HUES6 (cell line): ENCODE results near the gene EDN3.

ENCODE experiments used
- H3K27ac ChIP-seq: 2 replicates; pipeline ENCODE4 v1.7.0; 2013; ENCODE audit warnings: low read depth, mild to moderate bottlenecking, low read length, inconsistent platforms
- H3K27me3 ChIP-seq: 2 replicates; pipeline ENCODE4 v1.6.1; 2013; ENCODE audit warnings: low read length; ENCODE audit not compliant: control insufficient read depth, insufficient read depth
- H3K36me3 ChIP-seq: 2 replicates; pipeline ENCODE4 v1.6.1; 2013; ENCODE audit warnings: low read length; ENCODE audit not compliant: control insufficient read depth, insufficient read depth
- H3K4me1 ChIP-seq: 2 replicates; pipeline ENCODE4 v1.6.1; 2013; ENCODE audit warnings: low read length; ENCODE audit not compliant: control insufficient read depth, insufficient read depth
- H3K4me3 ChIP-seq: 2 replicates; pipeline ENCODE4 v1.5.1; 2013; ENCODE audit warnings: low read depth, low read length
- H3K9ac ChIP-seq: one replicate; pipeline ENCODE4 v1.6.1; 2013; ENCODE audit warnings: mild to moderate bottlenecking, low read length
- H3K9me3 ChIP-seq: 2 replicates; pipeline ENCODE4 v1.6.1; 2013; ENCODE audit warnings: low read depth, low read length; ENCODE audit not compliant: control insufficient read depth, insufficient read depth

Gene EDN3

DNA sequence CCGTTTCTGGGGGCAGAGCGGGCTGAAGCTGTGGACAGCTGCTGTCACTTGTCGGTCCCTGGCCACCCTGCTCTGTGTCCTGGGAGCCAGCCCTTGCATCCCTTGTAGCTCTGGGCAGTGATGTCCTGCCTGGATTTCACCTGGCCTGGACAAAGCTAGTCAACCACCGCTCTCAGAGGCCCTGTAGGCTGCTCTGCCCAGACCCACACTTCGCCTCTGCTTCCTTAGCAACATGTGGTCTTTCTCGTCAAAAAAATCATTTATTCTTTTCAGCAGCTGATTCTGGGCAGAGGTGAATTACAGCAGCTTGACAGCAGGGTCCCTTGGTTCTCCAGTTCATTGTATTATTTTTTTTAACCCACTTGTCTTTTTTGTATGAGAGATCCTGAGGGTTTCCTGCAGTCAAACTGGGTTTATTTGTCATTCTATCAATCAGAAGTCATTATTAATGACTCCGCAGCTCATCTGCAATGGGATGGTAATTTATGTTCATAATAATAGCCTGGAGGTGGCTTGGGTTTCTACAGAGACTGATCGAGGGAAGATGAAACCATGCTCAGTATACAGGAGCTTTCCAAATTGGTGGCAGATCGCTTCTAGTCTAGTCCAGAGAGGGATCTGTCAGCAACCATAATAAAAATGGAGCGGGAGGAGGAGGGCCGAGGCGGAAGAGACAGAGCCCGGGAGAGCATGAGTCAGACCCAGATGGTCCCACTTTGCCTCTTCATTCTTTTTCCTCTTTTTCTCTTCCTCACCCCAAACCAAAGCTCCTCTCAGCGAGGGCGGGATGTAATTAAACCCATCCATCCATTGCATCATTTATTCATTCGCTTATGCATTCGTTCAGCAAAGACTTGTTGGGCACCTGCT, 22.4 kb downstream of the EDN3 start:
- 0 out of 2 replicates have a peak, but pooled peaks cover 5% of the 10 kb centered on the region for H3K4me1 ChIP-seq
- no peak overlapping the region for H3K4me3 ChIP-seq
- no peak overlapping the region for H3K27ac ChIP-seq
- no peaks in the 10 kb centered on the region for H3K36me3 ChIP-seq
- H3K9me3 ChIP-seq: no peaks in the 10 kb centered on the region
- no peak overlapping the region for H3K9ac ChIP-seq
- peaks cover 25% of the 10 kb centered on the region; the same call in 1 of the 2 replicates for H3K27me3 ChIP-seq

DNA sequence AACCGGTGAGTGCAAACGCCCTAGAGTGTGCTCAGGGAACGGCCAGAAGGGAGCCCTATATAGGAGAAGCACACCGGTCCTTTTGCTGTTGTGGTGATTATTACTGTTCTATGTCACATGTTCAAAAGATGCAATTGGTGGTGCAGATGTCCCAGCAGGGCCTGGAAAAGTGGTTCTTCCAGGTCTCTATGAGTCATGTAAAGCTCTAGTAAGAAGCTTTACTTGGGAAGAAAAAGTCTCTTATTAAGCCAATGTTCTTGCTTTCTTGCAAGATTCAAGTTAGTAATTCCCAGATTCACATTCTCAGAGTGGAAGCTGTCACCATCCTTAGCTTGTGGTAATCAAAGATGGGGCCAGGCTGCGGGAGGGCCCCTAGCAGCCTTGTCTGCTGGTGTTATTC, 23.3 kb downstream of the EDN3 start:
- no peak overlapping the region for H3K27ac ChIP-seq
- peaks cover 34% of the 10 kb centered on the region; the same call in 1 of the 2 replicates for H3K27me3 ChIP-seq
- H3K9me3 ChIP-seq: no peaks in the 10 kb centered on the region
- H3K4me3 ChIP-seq: no peak overlapping the region
- H3K36me3 ChIP-seq: no peaks in the 10 kb centered on the region
- H3K4me1 ChIP-seq: 0 out of 2 replicates have a peak, but pooled peaks cover 3% of the 10 kb centered on the region
- H3K9ac ChIP-seq: no peak overlapping the region

DNA sequence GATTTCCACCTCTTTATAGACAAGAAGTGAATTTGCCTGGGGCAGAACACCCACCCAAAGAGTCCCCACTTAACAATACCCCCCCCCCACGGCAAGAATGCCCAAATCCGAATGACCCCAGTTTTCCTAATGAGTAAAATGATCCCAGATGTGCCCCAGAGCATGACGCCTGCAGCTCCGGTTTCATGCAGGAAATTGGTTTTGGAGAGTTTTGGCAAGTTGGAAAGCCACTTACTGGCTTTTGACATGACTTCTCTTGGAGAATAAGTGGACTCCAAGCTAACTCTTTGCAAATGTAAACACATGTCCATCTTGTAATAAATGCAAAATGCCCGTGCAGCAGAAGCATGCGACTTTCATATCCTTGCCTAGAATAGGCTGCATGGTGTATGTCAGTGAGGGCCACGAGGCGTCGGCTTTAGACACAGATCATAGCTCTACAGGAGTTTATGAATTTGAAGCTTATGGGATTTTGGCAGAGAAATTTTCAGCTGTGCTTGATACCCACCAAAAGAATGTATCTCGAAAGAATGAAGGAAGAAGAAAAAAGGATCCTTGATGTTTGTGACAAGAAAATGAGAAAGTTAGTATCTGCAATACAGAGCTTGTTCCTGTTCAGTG, 24.2 kb downstream of the EDN3 start:
- Histone ChIP-seq H3K4me3 (no peak overlapping the region), H3K9me3 (no peaks in the 10 kb centered on the region), H3K27ac (no peak overlapping the region), H3K36me3 (no peaks in the 10 kb centered on the region), H3K9ac (no peak overlapping the region), H3K4me1 (no peaks in the 10 kb centered on the region), H3K27me3 (peaks cover 43% of the 10 kb centered on the region; the same call in 1 of the 2 replicates)

GRCh38 chr20:59325142-59325523, 24.7 kb downstream of the EDN3 start:
- H3K4me3 ChIP-seq: no peak overlapping the region
- H3K9ac ChIP-seq: no peak overlapping the region
- H3K27me3 ChIP-seq: peaks cover 45% of the 10 kb centered on the region; the same call in 1 of the 2 replicates
- no peaks in the 10 kb centered on the region for H3K4me1 ChIP-seq
- H3K36me3 ChIP-seq: no peaks in the 10 kb centered on the region
- H3K9me3 ChIP-seq: no peaks in the 10 kb centered on the region
- H3K27ac ChIP-seq: no peak overlapping the region

DNA sequence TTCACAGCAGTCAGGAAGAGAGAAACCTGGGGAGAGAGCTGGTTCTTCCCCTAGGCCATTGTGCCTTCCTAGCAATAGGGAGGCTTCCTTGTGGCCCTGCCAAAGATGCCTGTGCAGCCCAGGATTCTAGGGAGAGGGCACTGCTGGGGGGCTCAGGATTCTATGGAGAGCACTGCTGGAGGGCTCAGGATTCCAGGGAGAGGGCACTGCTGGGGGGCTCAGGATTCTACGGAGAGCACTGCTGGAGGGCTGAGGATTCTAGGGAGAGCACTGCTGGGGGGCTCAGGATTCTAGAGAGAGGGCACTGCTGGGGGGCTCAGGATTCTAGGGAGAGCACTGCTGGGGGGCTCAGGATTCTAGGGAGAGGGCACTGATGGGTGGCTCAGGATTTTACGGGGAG, 25.8 kb downstream of the EDN3 start:
- Histone ChIP-seq H3K27ac (no peak overlapping the region), H3K27me3 (peaks cover 45% of the 10 kb centered on the region; the same call in 1 of the 2 replicates), H3K36me3 (no peaks in the 10 kb centered on the region), H3K9me3 (no peaks in the 10 kb centered on the region), H3K9ac (no peak overlapping the region), H3K4me3 (no peak overlapping the region), H3K4me1 (no peaks in the 10 kb centered on the region)

DNA sequence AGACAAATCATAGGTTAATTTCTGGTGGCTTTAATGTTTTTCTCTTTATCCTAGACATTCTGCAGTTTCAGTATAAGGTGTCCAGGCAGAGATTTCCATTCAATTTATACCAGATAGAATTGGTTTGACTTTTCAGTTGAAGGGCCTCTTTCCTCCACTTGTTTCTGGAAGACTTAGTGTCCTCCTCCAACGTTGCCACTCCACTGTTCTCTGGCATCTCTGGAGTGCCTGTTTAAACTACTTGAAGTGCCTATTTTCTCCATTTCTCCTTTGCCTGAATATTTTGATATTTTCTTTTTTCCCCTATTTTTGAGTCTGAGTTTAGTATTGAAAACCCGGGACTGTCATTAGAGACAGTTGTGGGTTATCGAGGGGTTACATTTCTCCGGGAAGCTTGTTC, 27.7 kb downstream of the EDN3 start:
- Histone ChIP-seq H3K4me1 (no peaks in the 10 kb centered on the region), H3K27ac (no peak overlapping the region), H3K27me3 (peaks cover 44% of the 10 kb centered on the region; the same call in 1 of the 2 replicates), H3K36me3 (no peaks in the 10 kb centered on the region), H3K9me3 (no peaks in the 10 kb centered on the region), H3K9ac (no peak overlapping the region), H3K4me3 (no peak overlapping the region)

- H3K4me1 ChIP-seq: no peaks in the 10 kb centered on the region
- H3K9ac ChIP-seq: no peak overlapping the region
- peaks cover 38% of the 10 kb centered on the region; the same call in 1 of the 2 replicates for H3K27me3 ChIP-seq
- H3K36me3 ChIP-seq: no peaks in the 10 kb centered on the region
- no peaks in the 10 kb centered on the region for H3K9me3 ChIP-seq
- no peak overlapping the region for H3K4me3 ChIP-seq
- H3K27ac ChIP-seq: no peak overlapping the region
Observed at GRCh38 chr20:59331721-59332329, 31.4 kb downstream of the EDN3 start.

GRCh38 chr20:59333260-59333845, 32.9 kb downstream of the EDN3 start:
- no peaks in the 10 kb centered on the region for H3K36me3 ChIP-seq
- H3K27me3 ChIP-seq: peaks cover 24% of the 10 kb centered on the region; the same call in 1 of the 2 replicates
- no peaks in the 10 kb centered on the region for H3K9me3 ChIP-seq
- no peak overlapping the region for H3K9ac ChIP-seq
- no peak overlapping the region for H3K4me3 ChIP-seq
- no peaks in the 10 kb centered on the region for H3K4me1 ChIP-seq
- H3K27ac ChIP-seq: no peak overlapping the region

- H3K27ac ChIP-seq: no peak overlapping the region
- H3K9me3 ChIP-seq: no peaks in the 10 kb centered on the region
- no peaks in the 10 kb centered on the region for H3K36me3 ChIP-seq
- H3K4me1 ChIP-seq: no peaks in the 10 kb centered on the region
- no peak overlapping the region for H3K9ac ChIP-seq
- H3K4me3 ChIP-seq: no peak overlapping the region
- H3K27me3 ChIP-seq: peaks cover 18% of the 10 kb centered on the region; the same call in 1 of the 2 replicates
Observed at GRCh38 chr20:59333951-59334350, 33.5 kb downstream of the EDN3 start.

- Histone ChIP-seq H3K4me1 (no peaks in the 10 kb centered on the region), H3K4me3 (no peak overlapping the region), H3K9me3 (no peaks in the 10 kb centered on the region), H3K27ac (no peak overlapping the region), H3K9ac (no peak overlapping the region), H3K36me3 (no peaks in the 10 kb centered on the region), H3K27me3 (peaks cover 10% of the 10 kb centered on the region; the same call in 1 of the 2 replicates)
Observed at GRCh38 chr20:59334651-59335300, 34.4 kb downstream of the EDN3 start.
